ENCODE data around the gene STIP1. TPM values are rescaled to one million over a fixed set of nuclear protein-coding genes. Genes with fewer than 3 reads are reported as not detected.

STIP1 gene
- total and polyA plus RNA-seq, 9 of the 15 experiments (the other 6 are each of a cell fraction or from before 2014, with no cell fraction given), result 58.1 to 465 (median 346) TPM

- TF ChIP-seq TFE3 (CRISPR knock-in tag; IDR thresholded peaks at IDR 0.05) (peak; percentile 94), ZNF609 (CRISPR knock-in tag; IDR thresholded peaks at IDR 0.05; ENCODE audit: borderline replicate concordance) (no peak), ARNT (IDR thresholded peaks at IDR 0.05) (no peak), JUNB (CRISPR knock-in tag; conservative IDR thresholded peaks at IDR 0.05) (no peak), MYC (IDR thresholded peaks at IDR 0.05; ENCODE audit: low read depth, low read length) (peak; percentile 86), MYC (CRISPR knock-in tag; IDR thresholded peaks at IDR 0.05; ENCODE audit: borderline replicate concordance, low read depth) (0 out of 2 replicates have a peak, but pooled peaks have one; percentile 86), FOXJ2 (tag; IDR thresholded peaks at IDR 0.05) (no peak), SETDB1 (IDR thresholded peaks at IDR 0.05; ENCODE audit: low read length) (no peak), MEIS2 (IDR thresholded peaks at IDR 0.05; ENCODE audit: partially characterized antibody) (no peak), ZNF224 (CRISPR knock-in tag; IDR thresholded peaks at IDR 0.05) (no peak), XRCC3 (IDR thresholded peaks at IDR 0.05) (no peak), TBL1XR1 (IDR thresholded peaks at IDR 0.05; ENCODE audit: low read length in 2 of 2) (no peak), HES1 (IDR thresholded peaks at IDR 0.05; ENCODE audit: low read depth) (no peak), ZNF311 (CRISPR knock-in tag; IDR thresholded peaks at IDR 0.05) (no peak), IRF9 (tag; IDR thresholded peaks at IDR 0.05) (no peak), CHCHD3 (CRISPR knock-in tag; IDR thresholded peaks at IDR 0.05) (no peak), MLLT1 (IDR thresholded peaks at IDR 0.05) (peak in 1 of 2 experiments; percentile 84; a peak in 1 of 4 replicates)
These were observed 737 bp upstream of the STIP1 start (continued) for GRCh38 chr11:64185175-64185692.
